ENCODE results near the gene KRT85.

- no peak for TF ChIP-seq EZH2 (IDR thresholded peaks at IDR 0.05; ENCODE audit: borderline replicate concordance, insufficient read depth, low read depth, low read length, poor library complexity, severe bottlenecking)
- TF ChIP-seq CTCF (IDR thresholded peaks at IDR 0.05): no peak
Observed at GRCh38 chr12:52342781-52343490, 24.3 kb downstream of the KRT85 start.

Data from B cell (primary cell).